IPS-11a (cell line): Measurements from ENCODE around the gene LAMP1.
"Not testable (repeated sequence)": the region's sequence is repeated elsewhere in the genome, so short reads cannot be mapped to it uniquely, and the experiment has no call there.

ENCODE experiments used
- H3K4me3 ChIP-seq: one replicate; pipeline ENCODE4 v1.5.1; 2013; ENCODE audit warnings: low read depth, low read length, control low read depth

The LAMP1 gene

GRCh38 chr13:113327391-113327765 is 30.3 kb downstream of the LAMP1 start:
- no peak overlapping the region for H3K4me3 ChIP-seq

- no peak overlapping the region for H3K4me3 ChIP-seq
Observed at GRCh38 chr13:113327766-113328471, 30.9 kb downstream of the LAMP1 start.

- H3K4me3 ChIP-seq = no peak overlapping the region
Observed at GRCh38 chr13:113328851-113329250, 31.8 kb downstream of the LAMP1 start.

GRCh38 chr13:113329656-113330312 is 32.7 kb downstream of the LAMP1 start:
- no peak overlapping the region for H3K4me3 ChIP-seq

GRCh38 chr13:113332615-113333014 is 35.6 kb downstream of the LAMP1 start:
- H3K4me3 ChIP-seq = no peak overlapping the region

- no peak overlapping the region for H3K4me3 ChIP-seq
Observed at GRCh38 chr13:113333076-113333475, 36.0 kb downstream of the LAMP1 start.

GRCh38 chr13:113337556-113337955 is 40.5 kb downstream of the LAMP1 start:
- no peak overlapping the region for H3K4me3 ChIP-seq

GRCh38 chr13:113337976-113338375 is 40.9 kb downstream of the LAMP1 start:
- H3K4me3 ChIP-seq = no peak overlapping the region

- H3K4me3 ChIP-seq = no peak overlapping the region
Observed at GRCh38 chr13:113338451-113338850, 41.4 kb downstream of the LAMP1 start.

GRCh38 chr13:113342820-113343691 is 46.0 kb downstream of the LAMP1 start:
- no peak overlapping the region for H3K4me3 ChIP-seq

- no peak overlapping the region for H3K4me3 ChIP-seq
Observed at GRCh38 chr13:113343692-113343968, 46.6 kb downstream of the LAMP1 start.

- H3K4me3 ChIP-seq = no peak overlapping the region
Observed at GRCh38 chr13:113345486-113345885, 48.4 kb downstream of the LAMP1 start.

- not testable (repeated sequence) for H3K4me3 ChIP-seq
Observed at GRCh38 chr13:113347736-113348225, 50.7 kb downstream of the LAMP1 start.

GRCh38 chr13:113348591-113348990 is 51.6 kb downstream of the LAMP1 start:
- H3K4me3 ChIP-seq = no peak overlapping the region

- no peak overlapping the region for H3K4me3 ChIP-seq
Observed at GRCh38 chr13:113349050-113349449, 52.0 kb downstream of the LAMP1 start.

GRCh38 chr13:113349491-113349890 is 52.5 kb downstream of the LAMP1 start:
- no peak overlapping the region for H3K4me3 ChIP-seq

- no peak overlapping the region for H3K4me3 ChIP-seq
Observed at GRCh38 chr13:113350065-113350937, 53.3 kb downstream of the LAMP1 start.

- no peak overlapping the region for H3K4me3 ChIP-seq
Observed at GRCh38 chr13:113350938-113351335, 53.9 kb downstream of the LAMP1 start.

- no peak overlapping the region for H3K4me3 ChIP-seq
Observed at GRCh38 chr13:113351514-113352026, 54.5 kb downstream of the LAMP1 start.

- H3K4me3 ChIP-seq = no peak overlapping the region
Observed at GRCh38 chr13:113353254-113353653, 56.2 kb downstream of the LAMP1 start.
